Adipocyte (in vitro differentiated cells): ENCODE data around the gene NR1H2.

ENCODE experiments used
- DNase-seq: peaks from one replicate; pipeline ENCODE4 v3.0.0-alpha.2; 2015; ENCODE audit warnings: low read depth
- H3K27me3 ChIP-seq: replicated peaks from 2 replicates; pipeline ENCODE4 v1.7.0; 2013; ENCODE audit warnings: mild to moderate bottlenecking, low read length, moderate library complexity; ENCODE audit not compliant: control insufficient read depth, insufficient read depth
- H3K36me3 ChIP-seq: 2 replicates; pipeline ENCODE4 v1.7.0; 2013; ENCODE audit warnings: low read length, mild to moderate bottlenecking, moderate library complexity; ENCODE audit not compliant: control insufficient read depth, insufficient read depth, severe bottlenecking
- H3K4me1 ChIP-seq: 2 replicates; pipeline ENCODE4 v1.7.0; 2013; ENCODE audit warnings: mild to moderate bottlenecking, low read length, moderate library complexity; ENCODE audit not compliant: control insufficient read depth, insufficient read depth
- H3K4me3 ChIP-seq: 2 replicates; pipeline ENCODE4 v1.7.0; 2013; ENCODE audit warnings: mild to moderate bottlenecking, low read length, moderate library complexity
- H3K9ac ChIP-seq: 2 replicates; pipeline ENCODE4 v1.7.0; 2013; ENCODE audit warnings: mild to moderate bottlenecking, low read length, moderate library complexity
- H3K9me3 ChIP-seq: 2 replicates; pipeline ENCODE4 v1.7.0; 2013; ENCODE audit warnings: mild to moderate bottlenecking, low read length, moderate library complexity; ENCODE audit not compliant: control insufficient read depth

NR1H2 gene

GRCh38 chr19:50413531-50413930 is 37.3 kb downstream of the NR1H2 start:
- H3K36me3 ChIP-seq: peaks cover 4% of the 10 kb centered on the region
- no peak for DNase-seq

GRCh38 chr19:50414864-50415660 is 38.8 kb downstream of the NR1H2 start:
- Histone ChIP-seq H3K27me3 (peaks cover 19% of the 10 kb centered on the region), H3K9ac (no peak overlapping the region), H3K9me3 (no peaks in the 10 kb centered on the region), H3K4me1 (no peaks in the 10 kb centered on the region), H3K36me3 (no peaks in the 10 kb centered on the region), H3K4me3 (no peak overlapping the region)
- DNase-seq: peak; percentile 68

More at GRCh38 chr19:50413531-50413930, 37.3 kb downstream of the NR1H2 start:
- no peaks in the 10 kb centered on the region for H3K4me1 ChIP-seq
- H3K9ac ChIP-seq: no peak overlapping the region
- H3K27me3 ChIP-seq: peaks cover 4% of the 10 kb centered on the region
- H3K9me3 ChIP-seq: no peaks in the 10 kb centered on the region
- H3K4me3 ChIP-seq: no peak overlapping the region

DNA sequence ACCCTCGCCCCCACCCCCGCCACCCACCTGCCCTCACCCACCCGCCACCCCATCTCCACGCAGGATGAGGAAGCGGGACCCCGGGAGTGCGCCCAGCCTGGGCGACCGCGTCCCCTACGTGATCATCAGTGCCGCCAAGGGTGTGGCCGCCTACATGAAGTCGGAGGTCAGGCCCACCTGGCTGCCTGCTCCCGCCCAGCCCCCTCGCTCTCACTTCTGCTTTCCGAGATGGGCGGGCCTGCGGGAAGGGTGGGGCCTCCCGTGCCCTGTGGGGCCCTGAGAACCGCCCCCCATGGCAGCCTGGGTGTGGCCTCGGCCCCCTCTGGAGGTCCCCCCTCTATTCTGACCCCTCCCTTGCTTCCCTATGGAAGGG is 39.4 kb downstream of the NR1H2 start:
- Histone ChIP-seq H3K36me3 (no peaks in the 10 kb centered on the region), H3K9me3 (no peaks in the 10 kb centered on the region)
- DNase-seq: no peak

DNA sequence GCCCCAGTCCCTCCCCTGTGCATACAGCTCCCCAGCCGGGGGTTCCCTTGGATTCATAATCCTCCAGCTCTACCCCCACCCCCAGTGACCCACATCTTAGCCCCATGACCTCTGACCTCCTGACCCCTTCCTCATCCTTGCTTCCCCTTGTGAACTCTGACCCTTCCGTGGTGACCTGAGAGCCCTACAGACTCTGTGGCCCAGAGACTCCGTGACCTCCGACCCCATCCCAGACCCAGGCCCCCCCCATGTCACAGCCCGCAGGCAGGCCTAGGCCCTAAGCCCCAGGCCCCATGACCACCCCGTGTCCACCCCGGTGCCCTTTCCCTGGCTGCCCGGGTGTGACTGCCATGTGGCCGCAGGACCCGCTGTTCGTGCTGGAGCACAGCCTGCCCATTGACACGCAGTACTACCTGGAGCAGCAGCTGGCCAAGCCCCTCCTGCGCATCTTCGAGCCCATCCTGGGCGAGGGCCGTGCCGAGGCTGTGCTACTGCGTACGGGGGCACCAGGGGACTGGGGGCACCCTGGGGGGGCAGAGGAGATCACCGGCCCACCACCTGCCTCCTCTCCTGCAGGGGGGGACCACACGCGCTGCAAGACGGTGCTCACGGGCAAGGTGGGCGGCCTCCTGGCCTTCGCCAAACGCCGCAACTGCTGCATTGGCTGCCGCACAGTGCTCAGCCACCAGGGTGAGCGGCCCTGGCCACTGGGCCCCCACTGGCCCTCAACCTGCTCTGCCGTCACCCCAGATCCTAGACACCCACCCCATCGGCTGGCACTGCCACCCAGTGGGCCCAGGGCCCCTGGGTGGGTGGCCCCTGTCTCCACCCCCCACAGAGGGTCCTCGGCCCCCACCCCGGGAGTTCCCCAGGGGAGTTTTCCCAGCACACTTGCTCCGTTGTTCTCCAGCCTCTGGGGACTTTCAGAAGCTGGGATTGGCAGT is 40.0 kb downstream of the NR1H2 start:
- Histone ChIP-seq H3K4me3 (no peak overlapping the region), H3K36me3 (no peaks in the 10 kb centered on the region)

More for the DNA sequence above, 39.4 kb downstream of the NR1H2 start:
- peaks cover 22% of the 10 kb centered on the region for H3K27me3 ChIP-seq
- no peak overlapping the region for H3K9ac ChIP-seq
- no peak overlapping the region for H3K4me3 ChIP-seq
- H3K4me1 ChIP-seq: no peaks in the 10 kb centered on the region

GRCh38 chr19:50417111-50418081 is 41.1 kb downstream of the NR1H2 start:
- Histone ChIP-seq H3K4me1 (no peaks in the 10 kb centered on the region), H3K9ac (no peak overlapping the region), H3K4me3 (no peak overlapping the region), H3K36me3 (no peaks in the 10 kb centered on the region), H3K9me3 (peaks cover 2% of the 10 kb centered on the region), H3K27me3 (peaks cover 29% of the 10 kb centered on the region)
- no peak for DNase-seq

More for the DNA sequence above, 40.0 kb downstream of the NR1H2 start:
- Histone ChIP-seq H3K4me1 (no peaks in the 10 kb centered on the region), H3K27me3 (peaks cover 26% of the 10 kb centered on the region), H3K9me3 (peaks cover 2% of the 10 kb centered on the region), H3K9ac (no peak overlapping the region)
- DNase-seq: no peak

DNA sequence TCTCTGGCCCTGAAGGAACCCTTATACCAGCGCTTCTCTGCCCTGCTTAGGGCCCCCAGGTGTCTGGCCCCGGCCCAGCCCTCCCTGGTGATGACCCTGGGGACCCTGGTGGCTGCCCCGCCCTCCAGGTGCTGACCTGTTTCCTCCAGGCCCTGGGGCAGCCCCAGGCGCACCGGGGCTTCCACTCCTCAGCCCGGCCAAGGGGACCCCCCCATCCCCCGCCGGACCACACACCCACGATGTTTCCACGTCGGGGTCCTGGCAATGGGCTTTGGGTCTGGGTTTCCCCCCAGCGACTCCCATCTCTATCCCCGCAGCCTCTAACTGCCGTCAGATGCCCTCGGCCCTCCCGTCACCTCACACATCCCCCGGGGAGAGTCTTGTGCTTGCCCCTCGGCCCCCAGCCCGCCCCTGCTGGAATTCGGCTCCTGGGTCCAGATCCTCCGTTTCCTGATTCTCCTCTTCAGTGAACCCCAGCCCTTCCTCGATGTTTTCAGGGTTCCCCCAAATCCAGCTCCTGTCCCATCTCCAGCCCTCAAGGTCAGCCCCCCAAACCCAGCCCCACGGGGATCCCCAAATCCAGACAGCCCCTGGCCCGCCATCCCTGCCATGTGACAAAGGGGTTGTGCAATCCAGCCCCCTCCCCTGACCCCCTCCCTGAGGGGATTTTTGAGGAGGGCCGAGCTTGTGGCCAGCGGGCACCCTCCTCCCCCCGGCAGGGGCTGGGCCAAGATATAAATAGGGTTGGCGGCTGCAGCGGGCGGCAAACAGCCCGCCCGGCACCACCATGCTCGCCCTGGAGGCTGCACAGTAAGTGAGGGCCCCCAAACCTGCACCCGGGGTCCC is 42.1 kb downstream of the NR1H2 start, which contains the start of gene SPIB:
Gene SPIB (plus strand): TSS at position 763 of the 846 bp plus-strand sequence. CDS start 25 bp downstream, at position 788.
- Histone ChIP-seq H3K27me3 (peaks cover 35% of the 10 kb centered on the region), H3K36me3 (no peaks in the 10 kb centered on the region), H3K4me3 (no peak within 1 kb of the TSS), H3K9ac (no peak within 1 kb of the TSS), H3K4me1 (no peaks in the 10 kb centered on the region), H3K9me3 (peaks cover 2% of the 10 kb centered on the region)
- no peak for DNase-seq

GRCh38 chr19:50419022-50419579 is 42.8 kb downstream of the NR1H2 start:
- Histone ChIP-seq H3K9ac (no peak overlapping the region), H3K36me3 (no peaks in the 10 kb centered on the region), H3K9me3 (peaks cover 2% of the 10 kb centered on the region), H3K27me3 (peaks cover 41% of the 10 kb centered on the region), H3K4me1 (no peaks in the 10 kb centered on the region), H3K4me3 (no peak overlapping the region)
- DNase-seq: peak; percentile 2

DNA sequence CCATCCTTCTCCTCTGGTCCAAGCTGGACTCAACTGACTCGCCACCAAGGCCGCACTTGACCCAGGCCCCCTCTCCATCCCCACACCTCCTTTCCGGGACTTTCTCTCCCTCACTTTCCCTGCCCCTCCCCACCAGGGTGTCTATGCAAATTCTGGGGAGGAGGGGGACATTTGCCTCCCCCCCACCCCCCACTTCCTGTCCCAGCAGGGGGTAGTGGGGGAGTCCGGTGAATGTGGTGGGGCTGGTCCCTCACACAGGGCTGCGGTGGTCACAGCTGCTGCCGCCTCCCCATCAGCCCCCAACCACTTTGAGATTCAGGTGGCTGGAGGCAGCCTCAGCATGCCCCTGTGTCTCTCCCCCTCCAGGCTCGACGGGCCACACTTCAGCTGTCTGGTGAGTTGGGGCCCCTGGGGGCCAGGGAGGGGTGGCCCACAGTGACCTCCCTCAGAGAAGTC is 43.4 kb downstream of the NR1H2 start:
- Histone ChIP-seq H3K9me3 (peaks cover 2% of the 10 kb centered on the region), H3K4me3 (no peak overlapping the region), H3K36me3 (no peaks in the 10 kb centered on the region), H3K9ac (no peak overlapping the region), H3K27me3 (peaks cover 41% of the 10 kb centered on the region), H3K4me1 (no peaks in the 10 kb centered on the region)
- DNase-seq: no peak

DNA sequence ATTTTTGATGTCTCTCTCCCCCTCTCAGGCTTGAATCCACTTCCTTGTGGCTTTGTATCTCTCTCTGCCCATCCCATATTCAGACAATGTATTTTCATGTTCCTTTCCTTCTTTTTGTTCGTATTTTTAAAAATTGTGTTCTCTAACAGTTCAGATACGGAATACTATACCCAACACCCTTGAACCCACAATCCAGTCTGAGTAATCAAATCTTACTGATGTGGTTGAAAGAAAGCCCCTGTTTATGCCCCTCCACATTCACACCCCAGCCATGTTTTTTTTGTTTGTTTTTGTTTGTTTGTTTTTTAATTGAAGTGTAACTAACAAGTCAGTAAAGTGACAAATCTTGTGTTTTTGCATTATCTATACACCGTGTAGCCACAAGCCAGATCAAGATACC is 43.9 kb downstream of the NR1H2 start:
- peaks cover 41% of the 10 kb centered on the region for H3K27me3 ChIP-seq
- DNase-seq: no peak
- H3K4me3 ChIP-seq: no peak overlapping the region
- H3K36me3 ChIP-seq: no peaks in the 10 kb centered on the region
- H3K9me3 ChIP-seq: peaks cover 2% of the 10 kb centered on the region
- H3K9ac ChIP-seq: no peak overlapping the region
- no peaks in the 10 kb centered on the region for H3K4me1 ChIP-seq

DNA sequence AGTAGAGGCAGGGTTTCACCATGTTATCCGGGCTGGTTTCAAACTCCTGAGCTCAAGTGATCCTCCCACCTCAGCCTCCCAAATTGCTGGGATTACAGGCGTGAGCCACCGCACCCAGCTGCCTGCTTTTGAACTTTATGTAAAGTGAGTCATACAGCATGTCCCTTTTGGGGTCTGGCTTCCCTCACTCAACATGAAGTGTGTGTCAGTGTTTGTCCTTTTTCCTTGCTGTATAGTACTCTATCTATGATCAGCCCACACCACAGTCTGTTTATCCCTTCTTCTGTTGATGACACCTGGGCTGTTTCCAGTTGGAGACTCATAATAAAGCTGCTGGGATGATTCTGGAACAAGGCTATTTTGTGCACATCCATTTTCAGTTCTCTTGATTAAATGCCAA is 44.6 kb downstream of the NR1H2 start:
- no peak overlapping the region for H3K9ac ChIP-seq
- H3K27me3 ChIP-seq: peaks cover 41% of the 10 kb centered on the region
- H3K4me1 ChIP-seq: no peaks in the 10 kb centered on the region
- no peaks in the 10 kb centered on the region for H3K36me3 ChIP-seq
- peaks cover 2% of the 10 kb centered on the region for H3K9me3 ChIP-seq
- H3K4me3 ChIP-seq: no peak overlapping the region
- no peak for DNase-seq
